GM19238 (cell line): ENCODE measurements around the gene KCND3.

Experiments used
- DNase-seq: peaks from one replicate; pipeline ENCODE4 v3.0.0; 2011; ENCODE audit warnings: low spot score; ENCODE audit not compliant: insufficient read length

The KCND3 gene

GRCh38 chr1:111848852-111849545 lies 140.5 kb downstream of the KCND3 start:
- DNase-seq, result no peak

DNA sequence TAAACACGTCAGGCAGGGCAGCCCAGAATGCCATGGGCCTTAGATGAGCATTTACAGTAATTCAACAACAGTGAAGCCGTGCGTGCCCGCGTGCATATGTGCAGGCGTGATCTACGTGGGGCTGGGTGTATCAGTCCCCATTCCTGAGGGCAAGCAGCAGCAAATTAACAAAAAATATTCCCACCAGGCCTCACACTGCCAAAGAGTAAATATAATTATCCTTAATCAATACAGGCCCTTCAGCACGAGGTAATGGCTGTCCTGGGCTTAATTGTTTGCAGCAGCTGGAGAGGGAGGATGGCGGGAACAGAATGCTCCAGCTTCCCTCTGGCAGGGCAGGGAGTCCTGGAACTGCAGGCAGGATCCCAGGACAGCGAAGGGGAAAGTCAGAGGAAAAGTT lies 142.0 kb downstream of the KCND3 start:
- DNase-seq, result no peak

DNA sequence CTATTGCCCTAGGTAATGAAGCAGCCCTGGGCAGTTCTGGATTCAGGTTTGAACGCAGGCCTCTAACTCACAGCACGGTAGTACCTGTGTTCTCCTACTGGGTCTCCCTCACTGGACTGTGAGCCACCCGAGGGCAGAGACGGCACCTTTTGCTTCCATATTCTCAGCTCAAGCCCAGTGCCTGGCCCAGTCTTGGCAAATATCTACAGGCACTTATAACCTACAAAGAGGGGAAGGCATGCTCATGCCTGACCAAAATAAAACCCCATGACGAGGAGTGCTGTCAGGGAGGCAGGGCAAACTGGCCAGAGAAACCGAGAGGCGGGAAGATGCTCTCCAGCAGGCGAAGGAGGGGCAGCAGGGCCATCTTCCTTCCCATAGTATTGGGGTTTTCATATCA lies 142.6 kb downstream of the KCND3 start:
- DNase-seq, result no peak

GRCh38 chr1:111843177-111843576 lies 146.3 kb downstream of the KCND3 start:
- no peak for DNase-seq

DNA sequence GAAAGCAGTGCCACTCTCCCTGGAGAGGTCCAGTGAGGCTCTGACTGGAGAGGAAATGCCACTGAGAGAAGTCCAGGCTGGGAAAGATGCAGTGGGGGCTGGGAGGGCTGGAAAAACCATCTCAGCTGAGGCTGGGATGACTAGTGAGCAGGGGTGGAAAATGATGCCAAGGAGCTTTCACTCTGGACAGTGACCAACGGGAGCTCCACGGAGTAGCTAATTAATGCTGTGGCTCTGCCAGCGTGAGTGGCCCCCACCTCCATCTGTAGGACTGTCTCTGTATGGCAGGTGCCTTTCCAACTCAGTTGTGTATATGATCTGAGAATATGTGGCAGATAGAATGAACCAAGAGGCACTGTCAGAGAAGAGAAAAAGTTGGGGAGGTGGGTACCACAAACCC lies 147.1 kb downstream of the KCND3 start:
- DNase-seq, result no peak

DNA sequence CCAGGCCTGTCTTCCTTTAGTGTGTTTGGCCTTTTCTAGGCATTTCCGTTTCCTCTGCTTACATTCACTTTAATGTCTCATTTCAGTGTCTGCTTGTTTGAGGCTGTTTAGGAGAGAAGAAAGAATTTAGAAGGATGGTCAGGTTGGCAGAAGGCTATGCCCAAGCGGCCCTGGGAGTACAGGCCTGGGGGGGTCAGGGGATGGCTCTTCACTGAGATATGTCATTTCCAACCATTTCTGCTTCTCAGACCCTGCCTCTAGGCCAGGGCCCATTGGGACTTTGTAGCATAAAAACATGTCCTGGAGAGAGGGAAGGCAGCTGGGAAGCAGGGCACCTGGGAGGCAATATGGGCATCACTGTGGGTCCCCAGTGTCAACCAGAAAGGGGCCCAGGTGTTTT lies 147.7 kb downstream of the KCND3 start:
- DNase-seq, result no peak

DNA sequence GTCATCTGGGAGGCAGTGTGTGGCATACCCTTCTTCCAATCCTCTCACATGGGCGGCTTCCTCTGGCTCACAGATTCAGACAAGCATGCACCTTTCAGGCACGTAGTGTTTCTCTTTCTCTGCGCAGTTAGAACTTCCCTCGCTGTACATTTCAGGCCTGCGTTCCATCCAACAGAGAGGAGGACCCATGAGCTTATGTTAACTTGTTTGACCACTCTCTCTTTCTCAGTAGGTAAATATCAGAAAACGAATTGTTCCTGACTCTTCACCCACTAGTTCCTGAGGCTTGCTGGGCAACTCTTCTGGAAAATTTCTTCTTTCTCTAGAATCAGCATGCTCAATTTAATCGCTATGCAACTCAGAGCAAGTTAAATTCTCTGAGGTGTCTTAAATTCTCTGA lies 148.3 kb downstream of the KCND3 start:
- DNase-seq, result no peak

DNA sequence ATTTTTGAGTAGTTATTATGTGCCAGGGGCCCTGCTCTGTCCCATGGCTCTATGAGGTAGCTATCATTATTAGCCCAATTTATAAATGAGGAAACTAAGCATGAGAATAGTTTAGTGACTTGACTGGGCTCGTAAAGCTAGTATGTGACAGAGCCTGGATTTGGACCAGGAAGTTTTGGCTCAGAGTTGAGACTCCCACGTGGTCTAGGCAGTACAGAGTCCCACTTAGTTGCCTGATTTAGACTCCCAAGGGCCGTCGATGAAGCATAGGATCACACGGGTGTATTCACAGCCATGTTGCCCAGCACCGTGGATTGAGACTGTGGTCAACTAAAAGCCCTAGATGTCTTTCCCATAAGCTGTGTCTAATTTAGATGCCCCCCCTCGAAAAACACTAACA lies 152.1 kb downstream of the KCND3 start:
- DNase-seq, result no peak

GRCh38 chr1:111836111-111836510 lies 153.4 kb downstream of the KCND3 start:
- DNase-seq, result no peak

DNA sequence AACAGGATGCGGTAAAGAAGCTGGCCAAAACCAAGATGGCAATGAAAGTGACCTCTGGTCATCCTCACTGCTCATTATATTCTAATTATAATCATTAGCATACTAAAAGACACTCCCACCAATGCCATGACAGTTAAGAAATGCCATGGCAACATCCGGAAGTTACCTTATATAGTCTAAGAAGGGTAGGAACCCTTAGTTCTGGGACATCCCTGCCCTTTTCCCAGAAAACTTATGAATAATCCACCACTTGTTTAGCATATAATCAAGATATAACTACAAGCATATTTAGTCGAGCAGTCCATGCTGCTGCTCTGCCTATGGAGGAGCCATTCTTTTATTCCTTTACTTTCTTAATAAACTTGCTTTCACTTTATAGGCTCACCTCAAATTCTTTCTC lies 154.0 kb downstream of the KCND3 start:
- no peak for DNase-seq

DNA sequence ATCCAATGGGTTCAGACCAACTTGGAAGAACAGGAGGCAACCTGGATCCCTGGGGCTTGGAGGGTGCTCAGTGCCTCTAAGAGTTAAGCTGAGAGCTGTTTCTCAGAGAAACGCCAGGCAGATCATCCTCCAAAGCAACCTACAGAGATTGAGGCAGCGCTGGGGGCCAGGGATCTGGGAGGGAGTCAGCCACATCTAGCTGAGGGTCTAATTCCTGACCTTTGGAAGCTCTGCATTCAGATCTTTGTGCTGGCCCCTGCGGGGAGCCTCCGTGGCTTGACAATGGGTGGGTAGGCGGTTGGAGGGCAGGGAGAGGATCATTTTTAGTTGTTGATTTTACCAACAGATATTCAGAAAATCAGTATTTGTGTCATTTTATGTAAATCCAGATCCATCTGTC lies 154.5 kb downstream of the KCND3 start:
- no peak for DNase-seq

DNA sequence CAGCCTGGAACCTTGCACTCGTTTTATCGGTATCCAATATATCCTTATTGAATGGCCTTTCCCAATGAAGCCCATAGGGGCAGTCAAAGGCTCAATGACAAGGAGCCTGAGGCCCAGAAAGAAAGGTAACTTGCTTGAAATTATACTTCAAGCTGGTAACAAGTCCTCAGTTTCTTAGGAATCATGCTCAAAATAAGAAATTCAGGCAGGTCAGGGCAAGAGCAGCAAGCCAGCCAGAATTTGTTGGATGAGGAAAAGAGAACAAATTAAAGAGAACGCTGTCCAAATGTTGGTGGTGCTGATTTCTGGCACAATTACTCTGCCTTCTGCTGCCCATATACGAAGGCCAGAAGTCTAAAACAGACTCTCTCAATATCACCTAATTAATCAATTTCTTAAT lies 156.1 kb downstream of the KCND3 start:
- no peak for DNase-seq

DNA sequence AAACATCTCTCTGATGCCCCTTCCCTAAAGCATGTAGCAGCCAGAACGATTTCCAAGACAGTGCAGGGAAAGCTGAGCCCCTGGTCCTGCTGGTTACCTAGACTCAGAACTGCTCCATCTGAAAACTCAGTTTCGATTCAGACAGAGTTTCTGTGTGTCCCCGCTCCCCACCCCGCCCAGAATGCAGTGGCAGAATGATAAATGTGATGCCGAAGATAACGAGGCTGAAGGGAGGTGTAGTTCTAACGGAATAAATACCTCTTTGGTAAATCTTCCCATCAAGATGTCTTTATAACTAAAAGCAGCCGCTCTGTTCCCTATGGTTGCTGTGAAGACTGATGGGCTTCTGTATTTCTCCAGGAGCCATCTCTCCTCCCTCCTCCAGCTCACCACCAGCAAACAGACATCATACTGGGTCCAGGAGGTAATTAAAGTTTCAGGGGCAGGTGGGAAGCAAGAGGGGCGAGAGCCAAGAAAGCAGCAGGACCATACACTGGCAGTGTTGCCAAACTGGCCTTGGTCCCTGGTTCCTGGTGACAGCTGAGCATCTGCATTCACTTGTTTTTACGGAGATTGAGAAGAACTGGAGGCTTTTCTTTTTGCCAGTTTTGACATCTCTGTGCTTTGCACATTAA lies 156.8 kb downstream of the KCND3 start:
- DNase-seq, result no peak

- DNase-seq, result no peak
These were observed 158.3 kb downstream of the KCND3 start for GRCh38 chr1:111831153-111831552.

DNA sequence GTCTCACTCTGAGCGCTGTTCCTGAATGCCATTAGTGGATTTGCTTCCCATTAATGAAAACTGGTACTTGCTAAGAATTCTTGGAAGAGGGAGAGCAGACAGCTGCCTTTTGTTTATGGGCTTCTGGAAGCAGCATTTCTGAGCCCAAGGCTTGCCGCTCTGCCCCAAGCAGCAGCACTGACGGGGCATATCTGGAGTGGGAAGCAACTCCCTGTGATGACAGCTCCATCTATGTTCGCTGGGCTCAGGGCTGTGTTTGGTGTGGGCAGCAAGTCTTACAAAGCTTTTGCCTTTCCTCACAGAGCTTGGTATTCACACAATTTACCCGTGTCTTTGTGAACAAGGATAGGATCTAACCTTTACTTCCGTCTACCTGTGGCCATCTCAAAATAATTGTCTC lies 161.5 kb downstream of the KCND3 start:
- DNase-seq, result no peak

DNA sequence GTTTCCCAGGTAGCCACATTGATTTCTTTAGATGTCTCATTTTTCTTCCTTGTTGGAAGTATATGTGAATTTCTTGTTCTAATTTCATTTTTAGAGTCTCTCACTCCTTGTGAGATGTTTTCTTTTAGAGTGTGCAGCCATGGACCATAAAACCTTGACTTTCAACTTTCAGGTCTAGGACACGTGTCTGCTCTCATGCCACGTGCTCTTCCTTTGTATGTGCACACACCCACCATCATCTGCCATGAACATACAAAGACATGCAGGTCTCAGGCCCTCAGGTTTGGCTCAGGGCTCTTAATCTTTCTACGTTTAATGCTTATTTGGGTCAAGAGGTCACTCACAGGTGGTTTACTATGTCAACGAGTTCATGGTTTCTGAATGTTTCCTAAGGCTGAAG lies 163.2 kb downstream of the KCND3 start:
- no peak for DNase-seq

DNA sequence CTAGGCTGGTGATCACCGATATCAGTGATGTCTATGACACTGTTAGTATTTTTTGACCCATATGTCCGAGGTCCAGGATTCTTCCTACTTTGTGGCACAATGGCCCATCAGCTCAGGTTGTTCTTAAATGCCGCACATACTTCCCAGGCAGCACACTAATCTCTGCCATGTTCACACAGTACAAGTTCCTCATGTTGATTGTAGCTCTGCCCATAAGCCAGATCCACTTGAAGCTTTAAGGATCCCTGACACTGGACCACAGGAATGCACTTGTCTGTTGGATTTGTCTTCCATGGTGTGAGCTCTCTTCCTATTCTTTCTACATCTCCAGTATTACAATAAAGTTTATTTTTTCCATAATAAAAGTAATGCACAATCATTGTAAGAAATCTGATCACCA lies 164.3 kb downstream of the KCND3 start:
- DNase-seq, result no peak

DNA sequence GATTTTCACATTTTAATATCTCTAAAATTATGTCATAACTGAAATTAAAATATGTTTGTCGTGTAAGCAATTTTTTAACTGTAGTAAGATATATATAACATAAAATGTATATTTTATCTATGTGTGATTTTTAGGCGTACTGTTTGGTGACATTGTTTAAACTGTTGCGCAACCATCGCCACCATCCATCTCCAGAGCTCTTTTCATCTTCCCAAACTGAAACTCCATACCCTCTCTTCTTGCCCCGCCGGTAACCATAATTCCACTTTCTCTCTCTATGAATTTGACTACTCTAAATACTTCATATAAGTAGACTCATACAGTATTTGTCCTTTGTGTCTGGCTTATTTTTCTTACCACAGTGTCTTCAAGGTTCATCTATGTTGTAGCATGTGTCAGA lies 167.3 kb downstream of the KCND3 start:
- no peak for DNase-seq

GRCh38 chr1:111821121-111821745 lies 168.2 kb downstream of the KCND3 start:
- DNase-seq, result no peak

DNA sequence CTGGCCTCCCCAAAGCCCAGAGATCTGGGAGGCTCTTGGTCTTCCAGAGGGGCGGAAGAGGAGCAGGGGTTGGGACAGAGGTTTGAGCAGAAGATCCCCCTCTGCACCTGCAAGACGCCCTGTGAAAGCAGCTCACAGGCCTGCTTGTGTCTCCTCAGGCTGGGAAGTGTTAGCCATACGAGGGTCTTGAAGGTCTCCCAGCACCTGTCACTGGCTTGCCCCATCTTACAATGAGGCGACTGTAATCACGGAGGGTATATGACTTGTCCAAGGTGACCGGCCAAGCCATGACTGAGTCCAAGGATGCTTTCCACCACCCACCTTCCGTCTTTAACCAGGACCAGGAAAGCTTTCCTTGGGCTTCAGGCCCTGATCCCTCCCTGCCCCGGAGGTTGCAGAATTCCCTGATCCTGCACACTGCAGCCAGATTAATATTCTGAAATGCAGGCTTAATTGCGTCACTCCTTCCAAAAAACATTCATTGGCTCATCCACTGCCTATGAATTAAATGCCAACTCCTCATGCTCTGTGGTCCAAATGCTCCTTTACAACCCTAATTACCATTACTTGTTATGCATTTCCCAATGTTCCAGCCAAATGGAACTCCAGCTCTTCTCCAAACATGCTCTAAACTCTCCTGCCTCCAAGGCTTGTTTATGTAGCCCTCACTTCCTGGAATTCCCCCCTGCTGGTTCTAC lies 169.8 kb downstream of the KCND3 start:
- DNase-seq, result no peak

DNA sequence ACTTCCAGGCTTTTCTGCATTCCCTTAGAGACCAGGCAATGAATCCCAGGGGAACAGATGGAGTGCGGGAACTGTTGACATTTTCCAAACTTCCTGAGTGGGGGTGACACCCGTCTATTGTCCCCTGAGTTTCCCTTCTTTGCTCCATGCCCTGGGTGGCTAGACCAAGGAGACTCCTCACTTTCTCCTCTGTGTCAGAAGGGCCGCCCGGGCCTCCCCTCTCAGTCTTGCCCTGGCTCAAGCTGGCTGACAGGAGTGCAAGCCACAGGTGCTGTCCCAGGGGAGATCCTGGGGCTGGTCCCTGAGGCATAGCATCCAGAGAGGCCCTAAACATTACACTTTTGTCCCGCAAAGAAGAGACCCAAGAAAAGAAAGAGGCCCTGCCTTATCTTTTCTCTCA lies 170.9 kb downstream of the KCND3 start:
- DNase-seq, result no peak

DNA sequence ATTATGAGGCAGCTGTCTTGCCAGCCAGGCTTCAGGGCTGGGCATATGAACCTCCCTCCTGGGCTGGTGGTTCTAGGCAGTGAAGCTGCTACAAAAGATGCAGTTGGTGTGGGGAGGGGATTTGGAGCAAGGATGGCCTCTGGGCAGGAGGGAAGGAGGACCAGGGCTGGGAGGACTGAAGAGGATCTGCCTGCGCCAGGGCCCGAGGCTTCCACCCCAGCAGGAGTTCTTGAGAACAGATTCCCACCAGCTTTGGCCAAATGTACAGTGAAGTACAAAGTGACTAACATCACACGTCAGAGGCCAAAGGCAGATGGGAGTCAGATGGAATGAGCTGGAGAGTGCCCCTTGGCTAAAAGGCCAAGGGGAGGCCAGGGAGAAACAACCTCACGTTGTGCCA lies 171.4 kb downstream of the KCND3 start:
- no peak for DNase-seq
